Hepatocyte (in vitro differentiated cells): Measurements from ENCODE around the gene RPS15. TPM values are rescaled to one million over a fixed set of nuclear protein-coding genes. Genes with fewer than 3 reads are reported as not detected.
"Not testable (repeated sequence)": the region's sequence is repeated elsewhere in the genome, so short reads cannot be mapped to it uniquely, and the experiment has no call there.

Source experiments
- DNase-seq: peaks from one replicate; pipeline ENCODE4 v3.0.0-alpha.2; 2016; ENCODE audit warnings: low spot score
- H2AFZ ChIP-seq: fragments of 200-600 bp; sonication (generic); 2 replicates; pipeline ENCODE4 v1.6.0; 2016; ENCODE audit warnings: antibody characterized with exemption, mild to moderate bottlenecking
- H3K27ac ChIP-seq: fragments of 200-600 bp; sonication (generic); 2 replicates; pipeline ENCODE4 v1.5.1; 2016; ENCODE audit warnings: mild to moderate bottlenecking
- H3K27me3 ChIP-seq: fragments of 200-600 bp; sonication (generic); 2 replicates; pipeline ENCODE4 v1.6.1; 2016
- H3K36me3 ChIP-seq: fragments of 200-600 bp; sonication (generic); replicated peaks from 2 replicates; pipeline ENCODE4 v1.5.1; 2016; ENCODE audit warnings: low read depth; ENCODE audit not compliant: insufficient read depth
- H3K4me1 ChIP-seq: fragments of 200-600 bp; sonication (generic); 2 replicates; pipeline ENCODE4 v1.5.1; 2016; ENCODE audit warnings: mild to moderate bottlenecking, moderate library complexity; ENCODE audit not compliant: insufficient read depth
- H3K4me2 ChIP-seq: fragments of 200-600 bp; sonication (generic); 2 replicates; pipeline ENCODE4 v1.6.0; 2016
- H3K4me3 ChIP-seq: fragments of 200-600 bp; sonication (generic); 2 replicates; pipeline ENCODE4 v1.5.1; 2016; ENCODE audit warnings: mild to moderate bottlenecking
- H3K79me2 ChIP-seq: fragments of 200-600 bp; sonication (generic); 2 replicates; pipeline ENCODE4 v1.6.0; 2017; ENCODE audit warnings: mild to moderate bottlenecking
- H3K9me2 ChIP-seq: fragments of 200-600 bp; sonication (generic); replicated peaks from 2 replicates; pipeline ENCODE4 v1.6.0; 2017; ENCODE audit warnings: mild to moderate bottlenecking; ENCODE audit not compliant: insufficient read depth
- H3K9me3 ChIP-seq: fragments of 200-600 bp; sonication (generic); 2 replicates; pipeline ENCODE4 v1.5.1; 2016; ENCODE audit warnings: low read depth, mild to moderate bottlenecking
- H4K20me1 ChIP-seq: fragments of 200-600 bp; sonication (generic); 2 replicates; pipeline ENCODE4 v1.6.0; 2016; ENCODE audit warnings: mild to moderate bottlenecking; ENCODE audit not compliant: insufficient read depth, poor library complexity, severe bottlenecking
- EZH2 ChIP-seq: fragments of 200-600 bp; sonication (generic); IDR thresholded peaks from 2 replicates; pipeline ENCODE4 v1.6.1; 2016; ENCODE audit warnings: antibody characterized with exemption, mild to moderate bottlenecking, borderline replicate concordance
- EZH2phosphoT487 ChIP-seq: fragments of 200-600 bp; sonication (generic); IDR thresholded peaks from one replicate; pipeline ENCODE4 v1.6.1; 2018; ENCODE audit warnings: antibody characterized with exemption, mild to moderate bottlenecking, low read depth, moderate library complexity; ENCODE audit not compliant: unreplicated experiment, severe bottlenecking
- WGBS: methylation state at CpG from one replicate; pipeline ENCODE4 v1.1.6; 2016; ENCODE audit warnings: low lambda C conversion rate; ENCODE audit errors: missing lambda C conversion rate; 5-methylcytosine and 5-hydroxymethylcytosine counted together
- polyA plus RNA-seq: library from polyadenylated mRNA; unstranded; fragments of >200 nt; fragmentation: Nextera tagmentation; extraction: Ambion mirVana; gene quantifications from 2 replicates; pipeline ENCODE4 v1.2.1, GENCODE V29; 2016
- total RNA-seq: library from RNA; depleted of rRNA; stranded (reverse); fragments of >200 nt; gene quantifications from 2 replicates; pipeline ENCODE4 v1.2.3, GENCODE V29; 2014
- TF ChIP-seq, protein P1 (sequence below): fragments of 200-600 bp; sonication (generic); IDR thresholded peaks from 2 replicates; pipeline ENCODE4 v1.5.1; 2016; ENCODE audit warnings: antibody characterized with exemption, mild to moderate bottlenecking; ENCODE audit not compliant: poor library complexity

The RPS15 gene
- total and polyA plus RNA-seq, 2 experiments from 2014 or later = 938 to 1,556 TPM

GRCh38 chr19:1475751-1476437, 37.7 kb downstream of the RPS15 start:
- TF ChIP-seq EZH2phosphoT487 (no peak), EZH2 (no peak)
- TF ChIP-seq, protein P1, sequence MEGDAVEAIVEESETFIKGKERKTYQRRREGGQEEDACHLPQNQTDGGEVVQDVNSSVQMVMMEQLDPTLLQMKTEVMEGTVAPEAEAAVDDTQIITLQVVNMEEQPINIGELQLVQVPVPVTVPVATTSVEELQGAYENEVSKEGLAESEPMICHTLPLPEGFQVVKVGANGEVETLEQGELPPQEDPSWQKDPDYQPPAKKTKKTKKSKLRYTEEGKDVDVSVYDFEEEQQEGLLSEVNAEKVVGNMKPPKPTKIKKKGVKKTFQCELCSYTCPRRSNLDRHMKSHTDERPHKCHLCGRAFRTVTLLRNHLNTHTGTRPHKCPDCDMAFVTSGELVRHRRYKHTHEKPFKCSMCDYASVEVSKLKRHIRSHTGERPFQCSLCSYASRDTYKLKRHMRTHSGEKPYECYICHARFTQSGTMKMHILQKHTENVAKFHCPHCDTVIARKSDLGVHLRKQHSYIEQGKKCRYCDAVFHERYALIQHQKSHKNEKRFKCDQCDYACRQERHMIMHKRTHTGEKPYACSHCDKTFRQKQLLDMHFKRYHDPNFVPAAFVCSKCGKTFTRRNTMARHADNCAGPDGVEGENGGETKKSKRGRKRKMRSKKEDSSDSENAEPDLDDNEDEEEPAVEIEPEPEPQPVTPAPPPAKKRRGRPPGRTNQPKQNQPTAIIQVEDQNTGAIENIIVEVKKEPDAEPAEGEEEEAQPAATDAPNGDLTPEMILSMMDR = no peak
- Histone ChIP-seq H3K9me3 (no peaks in the 10 kb centered on the region), H3K79me2 (peaks cover 28% of the 10 kb centered on the region), H3K9me2 (no peaks in the 10 kb centered on the region), H3K27ac (no peak overlapping the region), H3K4me2 (no peak overlapping the region), H2AFZ (no peak overlapping the region), H4K20me1 (peaks cover 48% of the 10 kb centered on the region), H3K36me3 (no peaks in the 10 kb centered on the region), H3K4me3 (no peak overlapping the region), H3K4me1 (peaks cover 16% of the 10 kb centered on the region), H3K27me3 (peaks cover 28% of the 10 kb centered on the region)
- WGBS = 95% methylated on average over 27 of the region's 31 CpGs
- no peak for DNase-seq

DNA sequence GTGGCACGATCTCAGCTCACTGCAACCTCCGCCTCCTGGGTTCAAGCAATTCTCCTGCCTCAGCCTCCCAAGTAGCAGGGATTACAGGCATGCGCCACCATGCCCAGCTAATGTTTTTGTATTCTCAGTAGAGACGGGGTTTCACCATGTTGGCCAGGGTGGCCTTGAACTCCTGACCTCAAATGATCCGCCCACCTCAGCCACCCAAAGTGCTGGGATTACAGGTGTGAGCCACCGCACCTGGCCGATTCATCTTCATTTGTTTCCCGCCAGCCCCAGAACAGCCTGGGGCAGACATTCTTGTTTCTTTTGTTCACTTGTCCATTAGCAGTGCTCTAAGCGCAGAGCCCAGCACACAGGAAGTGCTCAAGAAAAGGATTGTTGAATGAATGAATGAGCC, 38.9 kb downstream of the RPS15 start:
- not testable (repeated sequence) for DNase-seq, H3K9me2 ChIP-seq, H3K9me3 ChIP-seq, H3K4me3 ChIP-seq, H3K27ac ChIP-seq, H2AFZ ChIP-seq, H3K36me3 ChIP-seq
- Histone ChIP-seq H3K79me2 (peaks cover 28% of the 10 kb centered on the region), H3K27me3 (peaks cover 17% of the 10 kb centered on the region), H3K4me2 (peak overlapping the region; percentile 99), H3K4me1 (peaks cover 11% of the 10 kb centered on the region), H4K20me1 (peaks cover 36% of the 10 kb centered on the region)
- WGBS = 94% methylated on average over 9 of the region's 9 CpGs

- Histone ChIP-seq H3K4me3 (peak within 1 kb of the TSS; percentile 96), H3K79me2 (peaks cover 28% of the 10 kb centered on the region), H3K4me2 (peak within 1 kb of the TSS; percentile 99), H4K20me1 (peaks cover 19% of the 10 kb centered on the region), H3K9me2 (no peaks in the 10 kb centered on the region), H3K27ac (peak within 1 kb of the TSS; percentile 62), H3K9me3 (no peaks in the 10 kb centered on the region), H2AFZ (peak within 1 kb of the TSS; percentile 91), H3K36me3 (no peaks in the 10 kb centered on the region), H3K27me3 (no peaks in the 10 kb centered on the region), H3K4me1 (peaks cover 11% of the 10 kb centered on the region)
- peak; percentile 98 for DNase-seq
- TF ChIP-seq EZH2 (no peak), EZH2phosphoT487 (no peak)
- TF ChIP-seq, protein P1 = no peak
- WGBS = under 1% methylated on average over 51 of the region's 71 CpGs
Observed at GRCh38 chr19:1478934-1479707, 40.9 kb downstream of the RPS15 start, which contains the start of gene C19orf25. TSS of gene C19orf25 (minus strand) at chr19:1479215. CDS start at chr19:1478903, 312 bp downstream.

DNA sequence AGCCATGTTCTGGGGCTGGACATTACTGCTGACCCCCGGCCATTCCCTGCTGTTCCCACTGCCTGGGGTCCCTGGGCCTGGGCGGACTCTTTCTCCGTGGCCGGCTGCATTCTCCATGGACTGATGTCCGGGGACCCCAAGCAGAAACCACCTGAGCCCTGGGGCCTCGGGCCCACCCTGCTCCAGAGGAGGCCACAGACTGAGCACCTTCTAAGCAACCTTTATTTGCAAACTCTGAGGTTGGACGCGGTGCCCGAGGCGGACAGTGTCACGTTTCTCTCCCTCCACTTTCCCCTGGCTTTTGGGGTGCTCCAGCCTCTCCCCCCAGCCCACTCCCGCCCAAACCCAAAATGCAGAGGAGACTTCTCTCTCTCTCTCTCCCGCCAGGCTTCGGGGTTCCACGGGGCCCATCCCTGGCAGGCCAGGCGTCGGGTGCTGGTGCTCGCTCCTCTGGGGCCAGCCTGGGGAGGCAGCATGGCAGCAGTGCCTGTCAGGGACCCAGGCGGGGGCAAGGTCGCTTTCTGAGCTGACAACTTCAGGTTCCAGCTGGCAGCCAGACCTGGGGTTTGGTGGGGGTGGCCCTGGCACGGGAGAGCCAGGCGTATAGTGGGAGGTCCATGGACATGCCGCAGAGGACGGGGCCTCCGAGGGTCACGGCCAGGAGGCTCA, 43.2 kb downstream of the RPS15 start:
- Histone ChIP-seq H3K4me2 (no peak overlapping the region), H3K9me3 (no peaks in the 10 kb centered on the region), H3K9me2 (no peaks in the 10 kb centered on the region), H3K4me1 (peaks cover 11% of the 10 kb centered on the region), H3K79me2 (peaks cover 26% of the 10 kb centered on the region), H3K36me3 (no peaks in the 10 kb centered on the region), H3K27ac (no peak overlapping the region), H2AFZ (no peak overlapping the region), H3K27me3 (no peaks in the 10 kb centered on the region), H3K4me3 (no peak overlapping the region), H4K20me1 (peaks cover 10% of the 10 kb centered on the region)
- TF ChIP-seq EZH2 (no peak), EZH2phosphoT487 (no peak)
- TF ChIP-seq, protein P1 = no peak
- WGBS = 91% methylated on average over 24 of the region's 26 CpGs
- DNase-seq = no peak
